ENCODE results near the gene BCL2. TPM values are rescaled to one million over a fixed set of nuclear protein-coding genes. Genes with fewer than 3 reads are reported as not detected.

Gene BCL2
- total RNA-seq, 1 donor from 2014 or later = 18.7 TPM

GRCh38 chr18:63348508-63349136, 29.1 kb upstream of the BCL2 start:
- TF ChIP-seq POLR2AphosphoS5 (IDR thresholded peaks at IDR 0.05; ENCODE audit: insufficient read depth in 1 of 2, low read depth in 1 of 2) (no peak), POLR2A (IDR thresholded peaks at IDR 0.05) (no peak)
- TF ChIP-seq, protein P1, sequence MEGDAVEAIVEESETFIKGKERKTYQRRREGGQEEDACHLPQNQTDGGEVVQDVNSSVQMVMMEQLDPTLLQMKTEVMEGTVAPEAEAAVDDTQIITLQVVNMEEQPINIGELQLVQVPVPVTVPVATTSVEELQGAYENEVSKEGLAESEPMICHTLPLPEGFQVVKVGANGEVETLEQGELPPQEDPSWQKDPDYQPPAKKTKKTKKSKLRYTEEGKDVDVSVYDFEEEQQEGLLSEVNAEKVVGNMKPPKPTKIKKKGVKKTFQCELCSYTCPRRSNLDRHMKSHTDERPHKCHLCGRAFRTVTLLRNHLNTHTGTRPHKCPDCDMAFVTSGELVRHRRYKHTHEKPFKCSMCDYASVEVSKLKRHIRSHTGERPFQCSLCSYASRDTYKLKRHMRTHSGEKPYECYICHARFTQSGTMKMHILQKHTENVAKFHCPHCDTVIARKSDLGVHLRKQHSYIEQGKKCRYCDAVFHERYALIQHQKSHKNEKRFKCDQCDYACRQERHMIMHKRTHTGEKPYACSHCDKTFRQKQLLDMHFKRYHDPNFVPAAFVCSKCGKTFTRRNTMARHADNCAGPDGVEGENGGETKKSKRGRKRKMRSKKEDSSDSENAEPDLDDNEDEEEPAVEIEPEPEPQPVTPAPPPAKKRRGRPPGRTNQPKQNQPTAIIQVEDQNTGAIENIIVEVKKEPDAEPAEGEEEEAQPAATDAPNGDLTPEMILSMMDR (IDR thresholded peaks at IDR 0.05) = no peak
- no peak overlapping the region for H3K27ac ChIP-seq
- H3K36me3 ChIP-seq = peaks cover 0 to 59% of the 10 kb centered on the region in 2 donors
- H3K4me3 ChIP-seq = no peak overlapping the region
- H3K9me3 ChIP-seq = no peaks in the 10 kb centered on the region
- no peak for DNase-seq (ENCODE audit: extremely low spot score in 2 of 2)
- H3K4me1 ChIP-seq = peaks cover 30% of the 10 kb centered on the region
- H3K27me3 ChIP-seq = no peaks in the 10 kb centered on the region
- intact Hi-C loops (cut with DNase I) = no loop called here

DNA sequence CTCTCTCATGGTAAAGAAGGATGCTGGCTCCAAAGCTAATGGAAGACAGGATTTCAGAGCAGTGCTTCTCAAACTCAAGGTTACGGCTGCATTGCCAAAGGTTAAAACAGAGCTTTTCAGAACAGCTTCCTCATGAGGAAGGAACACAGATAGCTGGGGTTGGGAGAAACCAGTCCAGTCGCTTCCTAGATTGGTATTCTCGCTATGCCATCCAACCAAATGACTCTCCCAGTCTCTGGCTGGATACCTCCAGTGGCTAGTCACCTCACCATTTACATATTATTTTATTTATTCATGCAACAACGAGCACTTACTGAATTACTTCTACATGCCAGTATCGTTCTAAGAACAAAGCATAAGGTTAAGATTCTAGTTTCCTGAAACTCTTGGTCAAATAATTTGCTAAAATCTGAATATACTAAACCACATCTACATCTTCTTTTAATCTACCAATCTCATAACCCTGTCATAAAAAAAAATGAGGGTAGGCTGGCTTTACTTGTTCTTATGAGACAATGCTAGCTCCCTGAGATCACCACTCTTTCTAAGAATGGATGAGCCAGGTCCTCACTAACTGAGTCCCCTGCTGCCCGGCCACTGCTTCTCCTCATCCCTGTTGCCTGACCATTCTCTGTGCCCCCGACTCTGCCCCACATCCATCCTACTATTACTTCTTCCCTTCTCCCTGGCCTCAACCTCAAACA, 27.1 kb upstream of the BCL2 start:
- no peaks in the 10 kb centered on the region for H3K9me3 ChIP-seq
- intact Hi-C loops (cut with DNase I) = no loop called here
- peaks cover 30% of the 10 kb centered on the region for H3K4me1 ChIP-seq
- peak overlapping the region; percentile 73 for H3K27ac ChIP-seq
- TF ChIP-seq POLR2AphosphoS5 (IDR thresholded peaks at IDR 0.05; ENCODE audit: insufficient read depth in 1 of 2, low read depth in 1 of 2) (no peak), POLR2A (IDR thresholded peaks at IDR 0.05) (no peak)
- TF ChIP-seq, protein P1 (IDR thresholded peaks at IDR 0.05) = no peak
- no peak for DNase-seq (ENCODE audit: extremely low spot score in 2 of 2)
- H3K27me3 ChIP-seq = no peaks in the 10 kb centered on the region
- H3K36me3 ChIP-seq = peaks cover 0 to 60% of the 10 kb centered on the region in 2 donors
- no peak overlapping the region for H3K4me3 ChIP-seq

DNA sequence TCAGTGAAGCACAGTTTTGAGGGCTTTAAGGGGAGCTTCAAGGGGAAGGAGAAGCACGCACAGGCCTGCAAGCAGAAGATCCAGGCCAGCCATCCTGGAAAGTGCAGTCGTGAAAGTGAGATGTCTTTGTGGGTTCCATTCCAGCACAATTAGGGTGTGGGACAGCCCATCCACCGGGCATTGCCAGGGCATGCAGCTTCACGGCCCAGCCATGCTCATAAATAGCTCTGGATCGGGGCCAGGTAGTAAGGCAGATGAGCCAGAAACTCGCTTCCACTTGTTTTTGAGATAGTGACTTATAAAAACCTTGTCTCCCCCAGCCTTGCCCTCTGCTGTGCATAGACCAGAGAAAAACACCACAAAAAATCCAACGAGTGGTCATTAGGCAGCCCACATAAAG, 26.5 kb upstream of the BCL2 start:
- TF ChIP-seq POLR2AphosphoS5 (IDR thresholded peaks at IDR 0.05; ENCODE audit: insufficient read depth in 1 of 2, low read depth in 1 of 2) (no peak), POLR2A (IDR thresholded peaks at IDR 0.05) (no peak)
- TF ChIP-seq, protein P1 (IDR thresholded peaks at IDR 0.05) = no peak
- intact Hi-C loops (cut with DNase I) = no loop called here

GRCh38 chr18:63344918-63345317, 25.3 kb upstream of the BCL2 start:
- TF ChIP-seq POLR2A (IDR thresholded peaks at IDR 0.05) = no peak
- TF ChIP-seq, protein P1 (IDR thresholded peaks at IDR 0.05) = no peak
- no peak for TF ChIP-seq POLR2AphosphoS5 (IDR thresholded peaks at IDR 0.05; ENCODE audit: insufficient read depth in 1 of 2, low read depth in 1 of 2)
- Histone ChIP-seq H3K4me1 (peaks cover 30% of the 10 kb centered on the region), H3K36me3 (peaks cover 0 to 45% of the 10 kb centered on the region in 2 donors), H3K4me3 (no peak overlapping the region), H3K9me3 (no peaks in the 10 kb centered on the region), H3K27me3 (no peaks in the 10 kb centered on the region), H3K27ac (no peak overlapping the region)
- intact Hi-C loops (cut with DNase I) = no loop called here
- DNase-seq (ENCODE audit: extremely low spot score in 2 of 2) = no peak

More for the DNA sequence above, 26.5 kb upstream of the BCL2 start:
- Histone ChIP-seq H3K4me1 (peaks cover 30% of the 10 kb centered on the region), H3K9me3 (no peaks in the 10 kb centered on the region), H3K36me3 (peaks cover 0 to 56% of the 10 kb centered on the region in 2 donors), H3K27me3 (no peaks in the 10 kb centered on the region), H3K4me3 (no peak overlapping the region), H3K27ac (peak overlapping the region; percentile 73)
- no peak for DNase-seq (ENCODE audit: extremely low spot score in 2 of 2)

DNA sequence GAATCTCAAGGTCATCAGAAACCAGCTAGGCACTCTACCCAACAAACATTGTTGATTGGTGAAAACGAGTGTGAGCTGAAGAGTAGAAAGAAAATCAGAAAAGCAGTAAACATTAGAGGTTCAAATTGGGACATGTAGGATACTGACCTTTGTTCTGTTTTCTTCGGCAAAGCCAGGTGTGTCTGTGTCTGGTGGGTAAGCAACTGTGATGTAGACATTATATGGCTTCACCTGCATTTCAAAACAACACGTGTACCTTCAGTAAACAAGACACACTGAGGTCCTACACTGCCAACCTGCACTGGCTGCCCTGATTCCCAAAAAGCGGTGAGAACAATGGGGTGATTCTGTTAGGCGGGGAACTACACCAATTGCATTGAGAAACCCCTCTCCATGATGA, 24.7 kb upstream of the BCL2 start:
- H3K27me3 ChIP-seq = no peaks in the 10 kb centered on the region
- no peak overlapping the region for H3K4me3 ChIP-seq
- TF ChIP-seq POLR2A (IDR thresholded peaks at IDR 0.05) (no peak), POLR2AphosphoS5 (IDR thresholded peaks at IDR 0.05; ENCODE audit: insufficient read depth in 1 of 2, low read depth in 1 of 2) (no peak)
- TF ChIP-seq, protein P1 (IDR thresholded peaks at IDR 0.05) = no peak
- H3K4me1 ChIP-seq = peaks cover 30% of the 10 kb centered on the region
- intact Hi-C loops (cut with DNase I) = no loop called here
- H3K9me3 ChIP-seq = no peaks in the 10 kb centered on the region
- peaks cover 0 to 40% of the 10 kb centered on the region in 2 donors for H3K36me3 ChIP-seq
- DNase-seq (ENCODE audit: extremely low spot score in 2 of 2) = no peak
- no peak overlapping the region for H3K27ac ChIP-seq
